ENCODE data around the gene C17orf67.

Gene C17orf67, protein sequence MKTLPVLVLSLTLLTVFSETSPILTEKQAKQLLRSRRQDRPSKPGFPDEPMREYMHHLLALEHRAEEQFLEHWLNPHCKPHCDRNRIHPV

DNA sequence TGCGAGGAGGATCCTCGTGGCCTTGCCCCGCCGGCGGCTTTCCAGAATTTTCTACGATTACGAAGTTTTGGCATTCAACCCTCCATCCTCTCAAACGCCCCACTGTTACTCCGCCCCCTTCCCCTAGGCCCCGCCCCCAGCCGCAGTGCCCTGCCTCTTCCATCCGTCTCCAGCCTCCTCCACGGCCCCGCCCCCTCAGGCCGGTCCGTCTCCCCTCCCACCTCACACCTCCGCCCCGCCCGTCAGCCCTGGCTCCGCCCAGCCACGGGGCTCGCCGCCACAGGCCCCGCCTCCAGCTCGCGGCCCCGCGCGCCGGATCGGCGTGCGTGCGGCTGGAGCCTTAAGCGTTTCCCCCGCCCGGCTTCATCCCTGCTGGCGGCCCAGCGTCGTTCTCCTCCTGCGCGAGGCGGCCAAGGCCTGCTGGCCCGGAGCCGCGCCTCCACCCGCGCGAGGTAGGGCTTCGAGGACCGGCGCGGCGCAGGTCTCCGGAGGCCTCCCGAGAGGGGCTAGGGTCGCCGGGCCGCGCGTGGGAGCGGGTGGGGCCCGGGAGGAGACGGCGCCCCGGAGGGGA is at the start of gene C17orf67, which contains the start of gene DGKE:
C17orf67 (minus strand) TSS at position 112 of the 571 bp plus-strand sequence. CDS start 18,110 bp downstream, outside the sequence.
DGKE (plus strand) TSS at position 343 of the 571 bp plus-strand sequence. CDS start 645 bp downstream, outside the sequence.
- peak; percentile 95 to 99 (median 99) for DNase-seq (ENCODE audit: low read depth in 2 of 3, low spot score in 1 of 3)

DNA sequence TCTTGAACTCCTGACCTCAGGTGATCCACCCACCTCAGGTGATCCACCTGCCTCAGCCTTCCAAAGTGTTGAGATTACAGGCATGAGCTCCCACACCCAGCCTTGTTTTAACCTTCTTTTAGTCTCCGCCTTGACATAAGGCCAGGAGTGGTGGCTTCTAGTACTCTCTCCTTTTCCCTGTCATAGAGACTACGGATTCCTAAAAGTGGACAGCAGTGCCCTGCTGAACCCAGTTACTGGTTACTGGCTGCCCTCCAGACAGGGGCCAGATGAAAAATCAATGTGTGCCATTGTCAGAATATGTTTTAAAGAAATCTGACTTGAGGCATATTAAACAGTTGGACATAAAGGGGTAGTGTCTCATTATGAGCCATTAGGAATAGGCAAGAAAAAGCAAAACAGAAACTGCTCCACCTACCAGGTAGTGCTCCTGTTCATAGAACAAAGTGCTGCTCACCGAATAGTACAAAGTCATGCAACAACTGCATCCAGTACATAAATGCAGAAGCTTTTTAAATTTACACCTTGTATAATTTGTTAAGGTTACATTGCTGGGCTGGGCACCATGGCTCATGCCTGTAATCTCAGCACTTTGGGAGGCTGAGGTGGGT is 48.1 kb upstream of the C17orf67 start:
- no peak for DNase-seq (ENCODE audit: low read depth in 2 of 3, low spot score in 1 of 3)

DNA sequence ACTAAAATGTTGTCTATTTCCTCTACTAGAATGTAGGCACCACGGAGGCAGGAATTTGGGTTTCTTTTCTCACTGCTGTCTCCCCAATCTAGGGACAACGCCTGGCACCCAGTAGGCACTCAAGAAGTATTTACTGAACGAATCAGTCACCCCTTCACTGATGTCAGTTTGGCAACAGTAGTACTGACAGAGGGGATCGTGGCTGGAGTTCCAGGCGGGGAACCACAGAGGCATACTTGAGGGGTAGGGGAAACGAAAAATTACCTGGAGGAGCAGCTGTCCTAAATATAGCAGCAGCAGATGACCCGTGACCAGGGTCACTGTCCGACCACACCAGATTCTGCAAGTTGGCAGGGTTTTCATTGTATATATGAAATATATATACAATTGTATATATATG is 46.9 kb upstream of the C17orf67 start:
- DNase-seq (ENCODE audit: low read depth in 2 of 3, low spot score in 1 of 3), result no peak

DNA sequence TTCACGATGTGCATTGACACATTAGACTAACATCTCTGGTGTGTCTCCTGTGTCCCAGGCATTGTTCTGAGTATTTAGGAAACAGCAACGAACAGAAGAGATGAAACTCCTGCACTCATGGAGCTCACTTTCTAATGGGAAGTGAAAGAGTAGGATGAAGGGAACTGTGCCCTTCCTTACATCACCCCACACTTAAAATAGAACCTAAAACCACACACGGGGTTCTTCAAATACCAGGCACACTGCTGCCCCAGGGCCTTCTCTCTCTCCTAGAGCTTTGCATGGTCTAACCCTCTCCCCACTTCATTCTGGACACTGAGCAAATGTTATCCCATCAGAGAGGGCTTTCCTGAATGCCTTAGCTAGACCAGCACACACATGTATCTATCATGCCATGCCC is 46.4 kb upstream of the C17orf67 start:
- DNase-seq (ENCODE audit: low read depth in 2 of 3, low spot score in 1 of 3), result no peak

DNA sequence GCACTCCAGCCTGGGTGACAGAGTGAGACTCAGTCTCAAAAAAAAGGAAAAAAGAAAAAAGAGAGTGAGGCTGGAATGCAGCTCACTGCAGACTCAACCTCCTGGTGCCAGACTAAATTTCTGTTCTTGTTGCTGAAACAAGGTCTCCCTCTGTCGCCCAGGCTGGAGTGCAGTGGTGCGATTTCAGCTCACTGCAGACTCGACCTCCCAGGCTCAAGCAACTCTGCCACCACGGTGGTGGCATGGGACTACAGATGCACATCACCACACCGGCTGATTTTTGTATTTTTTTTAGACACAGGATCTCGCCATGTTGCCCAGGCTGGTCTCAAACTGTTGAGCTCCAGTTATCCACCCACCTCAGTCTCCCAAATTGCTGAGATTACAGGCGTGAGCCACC is 45.6 kb upstream of the C17orf67 start:
- DNase-seq (ENCODE audit: low read depth in 2 of 3, low spot score in 1 of 3), result no peak

DNA sequence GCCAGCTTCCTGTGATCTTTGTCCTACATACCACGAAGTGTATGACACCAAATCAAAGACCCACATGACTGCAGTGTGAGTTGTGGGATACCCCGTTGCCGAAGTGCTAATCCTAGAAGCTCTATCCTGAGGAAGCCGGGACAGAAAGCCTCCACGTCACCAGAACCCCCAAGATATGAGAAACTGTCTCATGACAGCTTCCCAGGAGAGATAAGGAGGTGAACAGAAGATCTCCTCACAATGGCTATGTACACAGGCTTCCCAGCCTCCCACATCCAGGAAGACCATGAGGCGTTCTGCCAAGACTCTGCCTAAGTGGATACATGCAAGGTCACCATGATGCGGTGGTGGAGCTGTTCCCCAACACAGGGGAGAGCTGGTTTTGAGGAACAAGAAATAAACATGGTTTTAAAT is 43.1 kb upstream of the C17orf67 start:
- no peak for DNase-seq (ENCODE audit: low read depth in 2 of 3, low spot score in 1 of 3)

DNA sequence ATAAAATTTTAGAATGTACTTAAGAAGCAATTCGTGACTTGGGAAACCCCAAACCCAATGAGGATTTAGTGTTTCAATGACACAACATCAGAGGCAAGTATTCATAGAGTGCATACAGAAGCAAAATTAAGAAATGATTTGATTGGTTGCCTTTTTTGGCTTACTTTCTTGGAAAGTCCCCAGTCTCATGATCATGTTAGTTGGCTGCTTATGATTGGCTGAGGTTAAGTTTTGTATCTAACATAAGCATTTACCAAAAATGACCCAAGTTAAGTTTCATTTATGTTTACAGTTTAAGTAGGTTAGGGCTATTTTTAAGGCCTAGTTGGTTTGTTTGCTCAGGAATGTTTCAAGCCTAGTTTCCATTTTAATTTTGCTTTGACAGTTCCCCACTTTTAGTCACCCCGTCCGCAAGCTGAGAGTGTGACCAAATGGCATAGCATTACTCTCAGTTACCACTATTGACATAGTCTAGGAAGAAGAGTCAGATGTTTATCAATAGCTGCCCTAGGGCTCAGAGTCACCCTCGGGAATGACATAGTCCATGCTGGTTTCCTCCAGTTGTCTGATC is 36.4 kb upstream of the C17orf67 start:
- DNase-seq (ENCODE audit: low read depth in 2 of 3, low spot score in 1 of 3), result peak in 1 of 3 donors; percentile 20

DNA sequence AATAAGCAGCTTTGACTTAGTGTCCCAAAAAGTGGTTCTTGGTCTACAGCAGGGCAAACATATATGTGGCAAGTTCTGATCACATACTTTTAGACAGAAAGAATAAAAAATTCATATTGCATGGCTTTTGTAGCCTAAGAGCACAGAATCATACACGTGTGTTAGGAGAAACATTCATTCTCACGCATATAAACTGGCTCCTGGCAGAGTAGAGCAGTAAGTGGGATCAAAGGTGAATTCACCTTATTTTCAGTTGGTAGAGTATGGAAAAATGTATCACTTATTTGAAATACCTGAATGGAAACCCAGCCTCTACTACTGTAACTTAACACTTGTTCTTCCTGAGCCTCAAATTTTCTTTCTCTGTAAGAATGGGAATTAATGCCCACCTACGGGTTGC is 35.0 kb upstream of the C17orf67 start:
- no peak for DNase-seq (ENCODE audit: low read depth in 2 of 3, low spot score in 1 of 3)

DNA sequence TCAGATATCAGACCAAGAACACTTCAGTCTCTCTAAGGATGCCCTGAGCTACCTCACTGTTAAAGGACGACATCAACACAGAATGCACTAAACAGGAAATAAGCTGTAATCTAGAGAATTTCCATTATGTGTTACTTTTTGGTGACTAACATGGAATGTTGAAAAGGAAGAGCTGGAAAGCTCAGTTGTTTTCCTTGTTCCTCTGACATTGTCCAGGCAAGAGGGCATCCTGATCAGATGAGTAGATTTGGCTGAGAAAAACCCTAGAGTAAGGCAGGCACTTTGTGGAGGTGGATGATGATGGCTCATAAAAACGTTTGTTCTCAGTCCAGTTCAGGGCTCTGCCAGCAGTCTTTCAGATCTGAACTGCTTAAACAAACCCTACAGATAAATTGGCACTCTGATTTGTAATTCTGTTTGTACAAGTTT is 34.2 kb upstream of the C17orf67 start:
- DNase-seq (ENCODE audit: low read depth in 2 of 3, low spot score in 1 of 3), result no peak

DNA sequence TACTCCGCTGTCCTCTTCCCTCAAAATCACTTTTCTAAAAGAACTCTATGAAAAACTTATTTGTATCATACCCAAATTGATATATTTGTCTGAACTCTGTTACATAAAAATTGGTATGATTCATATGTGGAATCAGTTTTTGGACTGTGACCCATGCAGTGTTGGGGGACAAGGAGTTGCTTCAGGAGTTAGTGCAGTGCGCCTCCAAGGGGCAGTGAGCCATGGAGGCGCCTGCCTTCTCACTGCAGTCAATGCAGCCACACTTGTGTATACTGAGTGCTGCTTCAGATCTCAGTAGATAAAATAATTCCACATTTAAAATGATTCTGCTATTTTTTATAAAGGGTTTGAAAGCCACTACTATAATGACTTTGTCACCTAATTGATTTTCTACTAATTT is 32.8 kb upstream of the C17orf67 start:
- DNase-seq (ENCODE audit: low read depth in 2 of 3, low spot score in 1 of 3), result no peak

DNA sequence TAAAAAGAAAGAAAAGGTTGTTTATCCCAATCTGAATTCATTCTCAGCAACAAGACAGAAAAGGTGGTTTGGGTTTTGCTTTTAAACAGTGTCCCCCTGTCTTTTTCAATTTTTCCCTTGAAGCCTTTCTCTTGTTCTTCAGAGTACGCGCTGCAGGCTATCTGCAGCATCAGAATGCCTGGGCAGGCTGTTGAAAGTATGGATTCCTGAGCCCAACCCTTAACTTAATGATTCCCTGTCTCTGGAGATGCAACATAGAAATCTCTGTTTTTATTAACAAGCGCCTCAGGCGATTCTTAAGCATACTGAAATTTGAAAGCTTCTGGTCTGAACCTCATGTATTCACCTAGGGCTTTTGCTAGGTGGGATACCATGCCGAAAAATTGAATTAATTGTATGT is 32.4 kb upstream of the C17orf67 start:
- no peak for DNase-seq (ENCODE audit: low read depth in 2 of 3, low spot score in 1 of 3)

DNA sequence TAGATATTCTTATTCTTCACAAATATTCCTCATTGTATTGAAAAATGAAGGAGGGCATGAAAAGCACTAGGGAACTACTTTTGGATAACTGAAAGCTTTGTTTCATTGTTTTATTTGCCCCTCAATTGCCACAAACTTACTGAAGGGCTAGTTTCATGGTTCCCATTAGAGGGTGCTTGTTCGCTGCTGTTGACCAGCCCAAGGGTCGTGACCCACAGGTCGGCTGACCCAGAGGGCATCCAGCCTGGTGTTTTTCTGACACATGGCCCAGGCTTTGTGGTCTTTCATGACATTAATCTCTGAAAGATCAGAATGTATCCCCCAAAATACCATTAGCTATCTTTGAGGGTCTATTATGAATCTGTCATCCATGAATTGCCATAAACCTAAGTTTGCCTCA is 30.3 kb upstream of the C17orf67 start:
- DNase-seq (ENCODE audit: low read depth in 2 of 3, low spot score in 1 of 3), result no peak

DNA sequence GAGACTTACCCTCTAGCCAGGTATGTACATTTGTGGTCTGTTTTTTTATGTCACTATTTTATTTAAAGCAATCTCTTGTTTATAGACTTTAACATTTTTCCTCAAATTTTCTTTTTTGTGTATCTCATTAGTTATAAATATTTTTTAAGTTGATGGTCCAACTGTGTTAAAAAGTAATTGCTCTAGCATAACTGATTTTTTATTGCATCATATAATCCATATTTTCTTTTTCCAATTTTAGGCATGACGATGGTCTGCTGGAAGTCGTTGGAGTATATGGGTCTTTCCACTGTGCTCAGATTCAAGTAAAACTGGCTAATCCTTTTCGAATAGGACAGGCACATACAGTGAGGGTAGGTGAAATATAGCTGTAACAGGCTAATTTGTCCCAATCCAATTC is 28.2 kb upstream of the C17orf67 start:
- no peak for DNase-seq (ENCODE audit: low read depth in 2 of 3, low spot score in 1 of 3)

DNA sequence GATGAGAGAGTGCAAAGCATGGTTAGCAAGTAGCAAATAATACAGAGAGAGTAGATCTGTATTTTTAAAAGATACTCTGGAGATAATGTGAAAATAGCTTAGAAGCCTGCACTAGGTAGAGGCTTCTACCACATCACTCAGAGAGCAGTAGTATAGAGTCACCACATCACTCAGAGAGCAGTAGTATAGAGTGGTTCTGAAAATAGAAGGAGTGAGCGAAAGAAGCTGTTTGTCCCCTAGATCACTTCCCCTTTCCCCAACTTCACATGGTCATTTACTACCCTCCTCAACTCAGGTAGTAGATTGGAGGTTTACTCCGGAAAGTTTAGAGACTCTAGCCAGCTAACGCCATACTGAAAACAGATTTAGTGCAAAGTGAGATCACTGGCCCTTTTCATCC is 17.3 kb upstream of the C17orf67 start:
- DNase-seq (ENCODE audit: low read depth in 2 of 3, low spot score in 1 of 3), result no peak

DNA sequence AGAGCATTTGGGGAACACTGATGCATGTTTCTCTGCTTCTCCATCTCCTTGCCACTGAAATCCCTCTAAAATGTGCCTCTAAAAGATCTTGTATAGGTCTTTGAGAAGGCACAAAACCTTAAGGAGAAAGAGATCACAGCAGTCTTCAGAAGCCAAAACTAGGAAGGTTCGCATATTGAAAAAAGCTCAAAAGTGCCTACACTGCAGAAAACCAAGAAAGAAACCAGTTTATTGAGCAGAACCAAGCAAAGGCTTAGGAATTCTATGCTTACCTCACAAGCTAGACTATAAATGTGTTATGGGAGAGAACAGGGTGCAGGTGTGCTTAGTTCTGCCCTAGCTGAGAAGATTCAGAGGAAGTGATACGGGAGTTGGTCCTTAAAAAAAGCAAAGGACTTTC is 16.9 kb upstream of the C17orf67 start:
- no peak for DNase-seq (ENCODE audit: low read depth in 2 of 3, low spot score in 1 of 3)

DNA sequence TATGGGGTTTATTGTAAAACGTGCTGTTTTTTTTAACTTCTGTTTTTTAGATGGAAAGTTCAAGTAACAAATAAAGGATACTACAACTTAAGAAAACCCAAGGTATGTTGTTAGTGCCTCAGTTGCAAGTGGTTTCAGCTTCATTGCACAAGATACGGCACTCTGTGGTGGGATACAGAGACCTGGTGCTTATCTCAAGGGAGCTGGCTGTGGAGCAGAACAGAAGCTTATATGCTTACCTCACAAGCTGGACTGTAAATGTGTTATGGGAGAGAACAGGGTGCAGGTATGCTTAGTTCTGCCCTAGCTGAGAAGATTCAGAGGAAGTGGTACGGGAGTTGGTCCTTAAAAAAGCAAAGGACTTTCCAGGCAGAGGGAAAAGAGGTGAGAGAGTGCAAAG is 15.4 kb upstream of the C17orf67 start:
- DNase-seq (ENCODE audit: low read depth in 2 of 3, low spot score in 1 of 3), result no peak

DNA sequence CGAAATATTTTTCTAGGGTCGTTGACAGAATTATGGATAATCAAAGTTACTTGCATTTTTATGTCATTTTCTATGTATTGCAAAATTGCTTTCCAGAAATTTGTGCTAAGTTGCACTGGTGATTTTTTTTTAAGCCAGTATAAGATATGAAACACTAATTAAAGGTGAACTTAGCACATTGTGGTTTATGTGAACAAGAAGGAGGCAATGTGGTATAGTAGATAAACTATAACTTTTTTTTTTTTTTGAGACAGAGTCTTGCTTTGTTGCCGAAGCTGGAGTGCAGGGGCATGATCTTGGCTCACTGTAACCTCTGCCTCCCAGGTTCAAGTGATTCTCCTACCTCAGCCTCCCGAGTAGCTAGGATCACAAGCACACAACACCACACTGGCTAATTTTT is 13.4 kb upstream of the C17orf67 start:
- DNase-seq (ENCODE audit: low read depth in 2 of 3, low spot score in 1 of 3), result no peak

DNA sequence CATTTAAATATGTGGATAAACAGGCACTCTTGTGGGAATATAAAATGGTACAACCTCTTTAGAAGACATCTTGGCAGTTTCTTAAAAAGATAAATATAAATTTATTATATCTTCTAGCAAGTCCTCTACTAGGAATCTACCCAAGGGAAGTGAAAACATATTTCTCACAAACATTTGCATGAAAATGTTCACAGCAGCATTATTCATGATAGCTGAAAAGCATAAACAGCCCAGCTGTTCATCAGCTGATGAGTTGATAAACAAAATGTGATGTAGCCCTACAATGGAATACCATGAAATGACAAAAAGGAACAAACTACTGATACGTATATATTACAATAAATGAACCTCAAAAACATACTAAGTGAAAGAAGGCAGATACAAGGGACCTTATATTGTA is 12.2 kb upstream of the C17orf67 start:
- no peak for DNase-seq (ENCODE audit: low read depth in 2 of 3, low spot score in 1 of 3)

DNA sequence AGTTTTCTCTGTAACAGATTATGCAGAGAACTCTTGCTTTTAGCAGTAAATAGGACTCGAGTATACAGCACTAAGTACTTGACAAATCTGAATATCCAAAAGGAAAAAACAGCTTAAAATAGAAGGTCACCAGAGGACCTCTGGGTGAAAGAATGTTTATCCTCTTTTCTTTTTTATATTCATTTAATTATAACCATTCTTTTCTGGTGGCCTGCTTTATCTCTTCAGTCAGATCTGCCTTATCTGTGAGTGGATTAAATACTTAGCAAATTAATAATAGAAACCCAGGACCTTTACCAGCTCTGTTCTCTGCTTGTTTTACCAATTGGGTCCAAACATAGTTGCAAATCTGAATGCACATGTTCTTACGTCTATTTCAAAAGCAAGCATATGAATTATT is 8.9 kb upstream of the C17orf67 start:
- DNase-seq (ENCODE audit: low read depth in 2 of 3, low spot score in 1 of 3), result no peak

DNA sequence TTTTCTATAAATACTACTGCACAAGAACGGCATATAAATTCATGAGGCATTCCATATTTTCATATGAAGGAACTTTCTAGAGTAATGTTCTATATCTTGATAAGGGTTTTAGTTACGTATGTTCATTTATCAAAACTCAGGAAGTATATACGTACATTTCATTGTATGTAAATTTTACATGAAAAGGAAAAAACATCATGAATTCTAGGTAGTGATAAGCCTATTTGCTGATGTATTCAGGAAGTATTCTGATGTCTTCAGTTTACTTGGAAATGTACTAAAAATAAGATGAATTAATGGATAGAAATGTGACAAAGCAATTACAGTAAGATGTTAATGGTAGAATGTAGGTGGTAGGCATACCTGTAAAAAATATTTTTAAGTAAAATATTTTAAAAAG is 5.0 kb upstream of the C17orf67 start:
- DNase-seq (ENCODE audit: low read depth in 2 of 3, low spot score in 1 of 3), result no peak

DNA sequence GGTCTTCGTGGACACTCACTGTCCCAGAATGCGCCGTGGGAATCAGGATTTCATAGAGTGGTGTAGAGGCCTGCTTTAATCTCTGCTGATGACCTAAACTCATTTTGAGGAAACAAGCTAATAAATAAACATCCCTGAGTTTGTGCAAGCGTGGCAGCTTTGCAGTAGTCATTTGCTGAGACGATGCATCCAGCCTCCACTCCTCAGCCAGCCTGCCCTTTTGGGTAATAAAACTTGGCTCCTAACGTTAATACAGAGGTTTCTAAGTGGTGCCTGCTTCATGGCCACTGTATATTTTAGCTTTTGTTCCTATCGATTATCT is 1.5 kb upstream of the C17orf67 start:
- no peak for DNase-seq (ENCODE audit: low read depth in 2 of 3, low spot score in 1 of 3)

DNA sequence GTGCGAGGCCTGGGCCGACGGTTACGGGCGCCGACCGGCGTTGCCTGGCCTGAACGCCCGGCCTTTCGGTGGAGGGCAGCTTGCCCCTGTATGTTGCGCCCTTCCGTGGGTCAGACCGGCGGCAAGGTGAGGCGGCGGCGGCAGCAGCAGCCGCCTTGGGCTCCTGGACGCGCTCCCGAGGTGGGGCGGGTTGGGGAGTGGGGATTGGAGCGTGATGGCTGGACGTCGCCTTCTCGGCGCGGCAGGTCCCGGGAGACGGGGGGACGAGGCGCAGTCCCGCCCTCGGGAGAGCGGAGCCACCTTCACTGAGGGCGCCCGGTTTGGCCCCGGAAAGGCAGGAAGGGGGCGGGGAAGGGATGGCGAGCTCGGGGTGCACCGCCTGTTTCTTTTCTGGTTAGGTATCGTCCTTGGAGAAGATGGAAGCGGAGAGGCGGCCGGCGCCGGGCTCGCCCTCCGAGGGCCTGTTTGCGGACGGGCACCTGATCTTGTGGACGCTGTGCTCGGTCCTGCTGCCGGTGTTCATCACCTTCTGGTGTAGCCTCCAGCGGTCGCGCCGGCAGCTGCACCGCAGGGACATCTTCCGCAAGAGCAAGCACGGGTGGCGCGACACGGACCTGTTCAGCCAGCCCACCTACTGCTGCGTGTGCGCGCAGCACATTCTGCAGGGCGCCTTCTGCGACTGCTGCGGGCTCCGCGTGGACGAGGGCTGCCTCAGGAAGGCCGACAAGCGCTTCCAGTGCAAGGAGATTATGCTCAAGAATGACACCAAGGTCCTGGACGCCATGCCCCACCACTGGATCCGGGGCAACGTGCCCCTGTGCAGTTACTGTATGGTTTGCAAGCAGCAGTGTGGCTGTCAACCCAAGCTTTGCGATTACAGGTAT is 902 bp upstream of the C17orf67 start:
- DNase-seq (ENCODE audit: low read depth in 2 of 3, low spot score in 1 of 3), result peak; percentile 47 to 62 (median 54)

Data from stimulated activated CD4-positive, alpha-beta T cell treated with anti-CD3 and anti-CD28 coated beads, Interleukin-12 subunit alpha, Interleukin-12 subunit beta, amount 100 ng/mL, for 48 hours (primary cell).